Measurements from ENCODE around the gene DYRK1A. TPM values are rescaled to one million over a fixed set of nuclear protein-coding genes. Genes with fewer than 3 reads are reported as not detected.
A peak's percentile ranks its signal among the peaks of the same experiment; 100 is the strongest.

Gene DYRK1A
- total RNA-seq, 4 donors from 2014 or later = 42.0 to 137 (median 119) TPM

GRCh38 chr21:37532868-37533780 is 166.6 kb downstream of the DYRK1A start:
- DNase-seq = no peak
- intact Hi-C loops (cut with DNase I; ENCODE audit: low total_unique reads) = no loop called here
- H3K27ac ChIP-seq = no peak overlapping the region
- no peaks in the 10 kb centered on the region for H3K36me3 ChIP-seq
- H3K27me3 ChIP-seq = no peaks in the 10 kb centered on the region
- TF ChIP-seq CTCF (IDR thresholded peaks at IDR 0.05) (no peak), POLR2A (IDR thresholded peaks at IDR 0.05) (no peak)
- peaks cover 0 to 6% of the 10 kb centered on the region in 2 donors for H3K9me3 ChIP-seq
- H3K4me3 ChIP-seq = no peak overlapping the region
- H3K4me1 ChIP-seq = no peaks in the 10 kb centered on the region

GRCh38 chr21:37534431-37534830 is 167.9 kb downstream of the DYRK1A start:
- DNase-seq = peak in 1 of 2 donors; percentile 3

GRCh38 chr21:37535130-37535529 is 168.6 kb downstream of the DYRK1A start:
- intact Hi-C loops (cut with DNase I; ENCODE audit: low total_unique reads) = no loop called here
- no peak overlapping the region for H3K4me3 ChIP-seq
- peaks cover 0 to 6% of the 10 kb centered on the region in 2 donors for H3K9me3 ChIP-seq
- H3K4me1 ChIP-seq = no peaks in the 10 kb centered on the region
- TF ChIP-seq POLR2A (IDR thresholded peaks at IDR 0.05) (no peak), CTCF (IDR thresholded peaks at IDR 0.05) (no peak)
- no peak for DNase-seq
- no peaks in the 10 kb centered on the region for H3K27me3 ChIP-seq
- no peaks in the 10 kb centered on the region for H3K36me3 ChIP-seq
- H3K27ac ChIP-seq = no peak overlapping the region

More at GRCh38 chr21:37534431-37534830, 167.9 kb downstream of the DYRK1A start:
- Histone ChIP-seq H3K36me3 (no peaks in the 10 kb centered on the region), H3K9me3 (peaks cover 0 to 6% of the 10 kb centered on the region in 2 donors), H3K27me3 (no peaks in the 10 kb centered on the region), H3K4me1 (no peaks in the 10 kb centered on the region), H3K4me3 (no peak overlapping the region), H3K27ac (no peak overlapping the region)
- TF ChIP-seq POLR2A (IDR thresholded peaks at IDR 0.05) = no peak
- no peak for TF ChIP-seq CTCF (IDR thresholded peaks at IDR 0.05)
- intact Hi-C loops (cut with DNase I; ENCODE audit: low total_unique reads) = no loop called here

- no peak for TF ChIP-seq CTCF (IDR thresholded peaks at IDR 0.05)
- TF ChIP-seq POLR2A (IDR thresholded peaks at IDR 0.05) = no peak
- Histone ChIP-seq H3K4me3 (no peak overlapping the region), H3K27me3 (no peaks in the 10 kb centered on the region), H3K9me3 (peaks cover 0 to 6% of the 10 kb centered on the region in 2 donors), H3K36me3 (no peaks in the 10 kb centered on the region), H3K4me1 (no peaks in the 10 kb centered on the region), H3K27ac (no peak overlapping the region)
- no peak for DNase-seq
- intact Hi-C loops (cut with DNase I; ENCODE audit: low total_unique reads) = no loop called here
These were observed 169.1 kb downstream of the DYRK1A start for GRCh38 chr21:37535672-37536071.

GRCh38 chr21:37536616-37537278 is 170.2 kb downstream of the DYRK1A start:
- DNase-seq = no peak
- Histone ChIP-seq H3K4me1 (no peaks in the 10 kb centered on the region), H3K27ac (no peak overlapping the region), H3K36me3 (no peaks in the 10 kb centered on the region), H3K27me3 (no peaks in the 10 kb centered on the region), H3K4me3 (no peak overlapping the region), H3K9me3 (peaks cover 0 to 6% of the 10 kb centered on the region in 2 donors)
- TF ChIP-seq POLR2A (IDR thresholded peaks at IDR 0.05) (no peak), CTCF (IDR thresholded peaks at IDR 0.05) (no peak)
- intact Hi-C loops (cut with DNase I; ENCODE audit: low total_unique reads) = no loop called here

Measured in uterus (tissue), 4 donors.